ENCODE measurements around the gene KTI12.
"Not testable (repeated sequence)": the region's sequence is repeated elsewhere in the genome, so short reads cannot be mapped to it uniquely, and the experiment has no call there.

Gene KTI12

GRCh38 chr1:52037909-52038308 lies 4.3 kb upstream of the KTI12 start:
- DNase-seq = no peak

DNA sequence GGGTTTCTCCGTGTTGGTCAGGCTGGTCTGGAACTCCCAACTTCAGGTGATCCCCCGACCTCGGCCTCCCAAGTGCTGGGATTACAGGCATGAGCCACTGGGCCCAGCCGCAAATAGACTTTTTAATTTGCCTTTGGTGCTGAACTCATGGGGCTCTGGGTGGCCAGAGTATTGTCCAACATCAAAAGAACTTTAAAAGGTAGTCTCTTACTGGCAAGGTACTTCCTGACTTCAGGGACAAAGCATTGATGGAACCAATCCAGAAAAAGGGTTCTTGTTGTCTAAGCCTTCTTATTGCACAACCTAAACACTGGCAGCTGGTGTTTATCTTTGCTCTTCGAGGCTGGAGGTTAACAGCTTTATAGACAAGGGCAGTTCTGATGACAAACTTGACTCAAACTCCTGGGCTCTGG lies 3.8 kb upstream of the KTI12 start:
- DNase-seq = no peak

DNA sequence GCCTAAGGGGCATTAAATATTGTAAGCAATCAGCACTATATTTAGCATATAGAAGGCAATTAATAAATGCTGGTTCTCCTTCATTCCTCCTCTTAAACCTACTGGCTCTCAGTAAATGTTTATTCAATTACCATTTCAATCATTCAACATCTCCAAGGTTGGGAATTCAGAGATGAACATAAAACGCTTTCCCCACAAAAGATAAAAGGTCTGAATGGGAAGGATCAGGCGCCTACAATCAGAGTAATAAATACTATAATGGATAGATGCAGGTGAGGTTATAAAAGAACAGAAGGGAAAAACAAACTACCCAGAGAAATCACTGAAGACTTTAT lies 407 bp upstream of the KTI12 start:
- no peak for DNase-seq

DNA sequence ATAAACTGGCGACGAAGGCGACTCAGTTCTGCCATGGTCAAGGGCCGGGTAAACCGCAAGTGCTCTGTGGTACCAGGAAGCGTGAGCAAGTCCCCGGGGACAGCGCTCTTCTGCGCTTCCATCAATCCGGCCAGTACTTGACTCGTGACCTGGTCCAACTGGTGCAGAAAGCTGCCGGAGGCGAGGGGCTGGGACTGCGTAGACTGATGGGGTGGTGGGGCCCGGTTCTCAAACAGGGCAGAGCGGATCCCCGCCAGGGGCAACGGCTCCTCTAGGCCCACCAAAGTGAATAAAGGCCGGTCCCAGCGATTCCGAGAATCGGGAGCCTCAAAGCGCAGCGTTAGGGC lies 852 bp downstream of the KTI12 start:
- peak; percentile 65 for DNase-seq

- no peak for DNase-seq
Measured at GRCh38 chr1:52032124-52032784, 1.4 kb downstream of the KTI12 start.

DNA sequence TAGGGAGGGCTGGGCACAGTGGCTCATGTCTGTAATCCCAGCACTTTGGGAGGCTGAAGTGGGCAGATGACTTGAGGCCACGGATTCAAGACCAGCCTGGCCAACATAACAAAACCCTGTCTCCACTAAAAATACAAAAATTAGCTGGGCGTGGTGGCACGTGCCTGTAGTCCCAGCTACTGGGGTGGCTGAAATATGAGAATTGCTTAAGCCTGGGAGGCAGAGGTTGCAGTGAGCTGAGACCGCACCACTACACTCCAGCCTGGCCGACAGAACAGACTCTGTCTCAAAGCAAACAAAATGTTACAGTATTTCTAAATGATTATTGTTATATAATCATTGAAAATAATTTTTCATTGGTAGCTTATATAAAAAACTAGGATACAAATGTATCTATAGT lies 4.8 kb downstream of the KTI12 start:
- DNase-seq = not testable (repeated sequence)

DNA sequence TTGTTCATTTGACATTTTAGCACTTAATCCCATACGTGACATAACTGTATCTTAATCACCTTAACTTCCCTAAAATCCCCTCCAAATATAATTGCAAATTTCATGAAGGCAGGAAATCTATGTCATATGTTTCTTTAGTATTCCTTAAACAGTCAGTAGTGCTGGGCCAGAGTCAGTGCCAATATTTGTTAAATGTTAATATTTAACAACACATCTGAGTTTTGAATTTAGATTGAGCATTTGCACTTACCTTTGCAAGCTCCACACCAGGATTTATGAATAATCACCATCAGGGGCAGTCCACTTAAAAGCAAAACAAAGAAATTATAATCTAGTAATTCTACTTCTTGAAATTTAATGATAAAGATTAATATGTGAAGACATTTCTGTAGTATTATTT lies 5.3 kb downstream of the KTI12 start:
- no peak for DNase-seq

DNA sequence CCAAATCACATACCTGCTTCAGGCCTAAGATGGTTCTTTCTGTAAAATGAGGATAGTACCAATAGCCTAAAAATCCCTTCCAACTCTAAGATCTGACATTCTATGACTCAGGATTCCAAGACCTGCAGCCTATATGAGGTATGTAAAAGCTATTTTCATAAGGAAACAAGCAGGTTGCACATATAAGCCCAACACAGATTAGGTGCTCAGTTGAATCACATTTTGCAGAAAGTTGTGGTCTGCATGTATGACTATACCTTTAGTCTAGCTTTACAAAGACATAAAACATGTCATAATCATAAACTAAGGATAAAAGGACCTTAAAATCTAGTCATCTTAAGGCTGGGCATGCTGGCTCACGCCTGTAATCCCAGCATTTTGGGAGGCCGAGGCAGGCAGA lies 7.3 kb downstream of the KTI12 start:
- no peak for DNase-seq

- no peak for DNase-seq
Measured at GRCh38 chr1:52022133-52022532, 11.5 kb downstream of the KTI12 start.

DNA sequence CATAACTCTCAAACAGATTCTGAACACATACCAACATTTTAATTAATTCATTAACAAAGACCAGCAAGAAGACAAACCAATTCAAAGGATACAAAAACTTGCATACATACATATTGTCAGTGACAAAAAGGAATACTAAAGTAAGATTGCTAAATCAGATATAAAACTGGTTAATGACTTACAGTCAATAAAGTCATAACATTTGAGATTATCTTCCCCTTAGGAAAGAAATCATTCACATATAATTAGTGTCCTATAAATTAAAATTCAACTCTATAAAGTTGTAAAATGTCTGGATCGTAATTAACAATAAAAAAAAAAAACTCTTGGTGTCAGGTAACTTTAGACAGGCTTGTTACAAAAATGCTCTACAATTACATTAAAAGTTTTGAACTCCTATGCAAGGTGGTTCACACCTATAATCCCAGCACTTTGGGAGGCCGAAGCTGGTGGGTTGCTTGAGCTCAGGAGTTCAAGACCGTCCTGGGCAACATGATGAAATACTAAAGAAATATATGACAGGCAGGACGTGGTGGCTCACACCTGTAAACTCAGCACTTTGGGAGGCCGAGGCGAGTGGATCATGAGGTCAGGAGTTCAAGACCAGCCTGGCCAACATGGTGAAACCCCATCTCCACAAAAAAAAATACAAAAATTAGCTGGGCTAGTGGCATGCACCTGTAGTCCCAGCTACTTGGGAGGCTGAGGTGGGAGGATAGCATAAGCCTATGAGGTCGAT lies 25.4 kb downstream of the KTI12 start:
- DNase-seq = no peak

GRCh38 chr1:52007215-52008002 lies 26.2 kb downstream of the KTI12 start:
- no peak for DNase-seq

GRCh38 chr1:52006081-52006553 lies 27.5 kb downstream of the KTI12 start:
- not testable (repeated sequence) for DNase-seq

GRCh38 chr1:52005548-52005947 lies 28.1 kb downstream of the KTI12 start:
- DNase-seq = not testable (repeated sequence)

- DNase-seq = no peak
Measured at GRCh38 chr1:52003877-52004276, 29.7 kb downstream of the KTI12 start.

- DNase-seq = no peak
Measured at GRCh38 chr1:52002038-52002917, 31.3 kb downstream of the KTI12 start.

DNA sequence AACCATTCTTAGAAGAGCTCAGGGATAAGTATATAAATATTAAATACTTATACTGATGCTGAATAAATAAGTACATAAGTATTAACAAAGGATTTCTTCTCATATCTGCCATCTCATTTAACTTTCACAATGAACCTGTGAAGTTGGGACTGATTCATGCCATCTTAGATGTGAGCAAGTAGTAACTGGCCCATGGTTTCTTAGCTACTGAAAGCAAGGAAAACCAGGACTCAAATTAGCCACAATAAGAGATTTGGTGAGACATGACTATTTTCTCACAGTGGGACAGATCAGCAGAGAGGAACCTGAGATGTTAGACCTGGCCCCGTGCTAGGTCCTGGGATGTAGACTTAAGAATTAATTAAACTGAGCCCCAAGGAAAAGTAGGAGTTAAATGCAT lies 34.9 kb downstream of the KTI12 start:
- DNase-seq = no peak

DNA sequence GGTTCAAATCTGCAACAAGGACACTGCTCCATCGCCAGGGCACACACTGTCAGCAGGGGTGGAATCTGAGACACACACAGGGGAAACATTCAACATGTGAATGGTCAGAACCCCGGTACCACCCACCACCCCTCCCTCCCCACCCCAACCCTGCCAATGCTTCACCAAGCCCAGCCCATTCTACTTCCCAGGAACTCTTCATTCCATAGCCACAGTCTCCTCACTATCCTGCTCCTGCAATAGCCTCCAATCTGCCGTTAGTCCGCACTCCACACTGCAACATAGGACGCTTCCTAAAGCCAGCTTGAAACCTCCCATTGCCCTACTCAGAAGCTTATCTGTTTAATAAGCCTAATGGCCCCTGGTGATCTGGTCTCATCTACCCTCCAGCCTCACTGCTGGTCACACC lies 35.6 kb downstream of the KTI12 start:
- DNase-seq = no peak

- DNase-seq = peak; percentile 92
Measured at GRCh38 chr1:51990478-51990965, 43.1 kb downstream of the KTI12 start, which contains the start of gene RAB3B. RAB3B (minus strand) TSS chr1:51990700; CDS start chr1:51977117, 13,583 bp downstream.

GRCh38 chr1:51989582-51990477 lies 43.8 kb downstream of the KTI12 start:
- no peak for DNase-seq

GRCh38 chr1:51988254-51988653 lies 45.4 kb downstream of the KTI12 start:
- no peak for DNase-seq

DNA sequence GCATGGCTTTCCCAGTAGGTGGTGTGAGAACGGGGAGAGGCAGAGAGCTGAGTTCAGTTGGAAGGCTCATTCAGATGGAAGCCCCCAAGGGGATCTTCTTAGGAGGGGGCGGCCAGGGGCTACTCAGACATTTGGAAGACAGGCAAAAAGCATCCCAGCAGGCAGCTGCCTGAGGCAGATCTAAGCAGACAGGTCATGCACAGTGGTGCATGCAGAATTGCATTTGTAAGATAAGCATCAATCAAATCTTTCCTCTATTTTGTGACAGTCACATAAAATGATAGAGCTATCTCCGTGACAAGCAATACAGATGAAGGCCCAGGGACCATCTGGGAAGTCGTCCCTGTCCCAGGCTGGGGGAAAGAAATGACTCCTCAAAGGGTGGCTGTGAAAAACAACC lies 46.9 kb downstream of the KTI12 start:
- no peak for DNase-seq

- DNase-seq = no peak
Measured at GRCh38 chr1:51982161-51982560, 51.4 kb downstream of the KTI12 start.

Data from activated CD8-positive, alpha-beta memory T cell treated with anti-CD3 and anti-CD28 coated beads, Interleukin-2, amount 50 U/mL, for 48 hours (primary cell).